ENCODE results near the gene FADS3. TPM values are rescaled to one million over a fixed set of nuclear protein-coding genes. Genes with fewer than 3 reads are reported as not detected.

The FADS3 gene
- total and polyA plus RNA-seq, 2 of the 13 experiments (the other 11 are each of a cell fraction or from before 2014, with no cell fraction given), result 13.4 to 23.2 TPM

DNA sequence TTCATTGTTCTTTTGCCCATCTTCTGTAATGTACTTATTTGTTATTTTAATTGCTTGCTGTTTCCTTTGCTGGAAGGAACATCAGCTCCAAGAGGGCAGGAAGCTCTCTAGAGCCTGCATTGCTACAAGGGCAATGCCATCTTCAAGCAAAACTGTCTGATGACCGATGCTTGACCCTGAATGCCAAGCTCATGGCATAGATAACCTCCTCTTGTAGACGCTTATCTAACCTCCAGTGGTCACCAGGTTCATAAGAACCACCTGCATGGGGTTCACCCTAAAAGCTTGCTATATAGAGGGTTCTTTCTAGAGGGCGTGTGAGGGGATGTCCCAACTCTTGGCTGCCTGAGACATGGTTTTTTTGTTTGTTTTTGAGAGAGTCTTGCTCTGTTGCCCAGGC is 16.5 kb downstream of the FADS3 start (continued):
- TF ChIP-seq CEBPB (IDR thresholded peaks at IDR 0.05; ENCODE audit: borderline replicate concordance, low read depth, low read length), result no peak
- no peak for TF ChIP-seq PCBP1 (IDR thresholded peaks at IDR 0.05; ENCODE audit: borderline replicate concordance, low read depth, low read length)
- no peak for TF ChIP-seq ZNF484 (CRISPR knock-in tag; IDR thresholded peaks at IDR 0.05; ENCODE audit: borderline replicate concordance, low read depth)
- no peak for TF ChIP-seq U2AF1 (optimal IDR thresholded peaks at IDR 0.05; ENCODE audit: low read depth, low read length)
- TF ChIP-seq, protein P1, sequence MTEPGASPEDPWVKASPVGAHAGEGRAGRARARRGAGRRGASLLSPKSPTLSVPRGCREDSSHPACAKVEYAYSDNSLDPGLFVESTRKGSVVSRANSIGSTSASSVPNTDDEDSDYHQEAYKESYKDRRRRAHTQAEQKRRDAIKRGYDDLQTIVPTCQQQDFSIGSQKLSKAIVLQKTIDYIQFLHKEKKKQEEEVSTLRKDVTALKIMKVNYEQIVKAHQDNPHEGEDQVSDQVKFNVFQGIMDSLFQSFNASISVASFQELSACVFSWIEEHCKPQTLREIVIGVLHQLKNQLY (CRISPR knock-in tag; IDR thresholded peaks at IDR 0.05), result no peak
- no peak for TF ChIP-seq ZZZ3 (CRISPR knock-in tag; IDR thresholded peaks at IDR 0.05; ENCODE audit: borderline replicate concordance)
- TF ChIP-seq SAP130 (CRISPR knock-in tag; IDR thresholded peaks at IDR 0.05; ENCODE audit: low read depth), result no peak
- TF ChIP-seq ZNF660 (CRISPR knock-in tag; IDR thresholded peaks at IDR 0.05; ENCODE audit: borderline replicate concordance, low read depth), result no peak
- no peak for TF ChIP-seq ZNF652 (CRISPR knock-in tag; IDR thresholded peaks at IDR 0.05; ENCODE audit: borderline replicate concordance, low read depth)
- TF ChIP-seq GZF1 (CRISPR knock-in tag; IDR thresholded peaks at IDR 0.05), result no peak
- no peak for TF ChIP-seq ZNF24 (IDR thresholded peaks at IDR 0.05)
- TF ChIP-seq, protein P2, sequence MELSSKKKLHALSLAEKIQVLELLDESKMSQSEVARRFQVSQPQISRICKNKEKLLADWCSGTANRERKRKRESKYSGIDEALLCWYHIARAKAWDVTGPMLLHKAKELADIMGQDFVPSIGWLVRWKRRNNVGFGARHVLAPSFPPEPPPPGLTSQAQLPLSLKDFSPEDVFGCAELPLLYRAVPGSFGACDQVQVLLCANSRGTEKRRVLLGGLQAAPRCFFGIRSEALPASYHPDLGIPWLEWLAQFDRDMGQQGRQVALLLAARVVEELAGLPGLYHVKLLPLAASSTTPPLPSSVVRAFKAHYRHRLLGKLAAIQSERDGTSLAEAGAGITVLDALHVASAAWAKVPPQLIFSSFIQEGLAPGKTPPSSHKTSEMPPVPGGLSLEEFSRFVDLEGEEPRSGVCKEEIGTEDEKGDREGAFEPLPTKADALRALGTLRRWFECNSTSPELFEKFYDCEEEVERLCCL (CRISPR knock-in tag; IDR thresholded peaks at IDR 0.05; ENCODE audit: borderline replicate concordance), result no peak
- no peak for TF ChIP-seq PCBP2 (optimal IDR thresholded peaks at IDR 0.05; ENCODE audit: low read depth, low read length, poor library complexity, severe bottlenecking)
